Caco-2 (cell line): ENCODE measurements around the gene TIRAP. TPM values are rescaled to one million over a fixed set of nuclear protein-coding genes. Genes with fewer than 3 reads are reported as not detected.

ENCODE experiments used
- BruUV-seq: library from RNA; stranded (reverse); fragments of 400-500 nt; replicated peaks from 2 replicates; lab custom pipeline; 2021; lab: Mats Ljungman, UMichigan
- CTCF ChIA-PET: fragments of 300-600 bp; sonication (Branson Sonifier 250); formaldehyde crosslinking; loops from one replicate; lab custom pipeline; 2022; ENCODE audit warnings: antibody characterized with exemption; lab: Charles Lee
- POLR2A ChIA-PET: fragments of 300-600 bp; sonication (Branson Sonifier 250); formaldehyde crosslinking; loops from one replicate; lab custom pipeline; 2022; ENCODE audit warnings: antibody characterized with exemption; lab: Charles Lee
- DNase-seq, 2 experiments: peaks; one replicate each; pipeline versions ENCODE4 v3.0.0 to v3.0.0-alpha.2; 2020 to 2022
- H3K27me3 ChIP-seq: replicated peaks from 2 replicates; pipeline ENCODE4 v1.6.0; 2011; ENCODE audit warnings: low read length; ENCODE audit not compliant: control insufficient read depth, insufficient read depth
- H3K36me3 ChIP-seq: 2 replicates; pipeline ENCODE4 v1.5.1; 2011; ENCODE audit warnings: low read length; ENCODE audit not compliant: control insufficient read depth, insufficient read depth
- H3K4me1 ChIP-seq: fragments of 250-450 bp; sonication (Bioruptor Pico); 2 replicates; pipeline ENCODE4 v1.5.1; 2020; ENCODE audit warnings: mild to moderate bottlenecking
- H3K4me3 ChIP-seq: 2 replicates; pipeline ENCODE4 v1.5.1; 2011; ENCODE audit warnings: low read depth, mild to moderate bottlenecking, control low read depth, low read length
- H3K9me3 ChIP-seq: fragments of 250-450 bp; sonication (Bioruptor Pico); 2 replicates; pipeline ENCODE4 v1.5.1; 2020; ENCODE audit warnings: mild to moderate bottlenecking, moderate library complexity
- H3K27ac Mint-ChIP-seq: one replicate; pipeline ENCODE4 v1.8.0; 2022; ENCODE audit warnings: mixed read lengths; ENCODE audit not compliant: unreplicated experiment
- H3K27me3 Mint-ChIP-seq: one replicate; pipeline ENCODE4 v1.8.0; 2022; ENCODE audit warnings: mixed read lengths; ENCODE audit not compliant: insufficient read depth, unreplicated experiment
- H3K36me3 Mint-ChIP-seq: one replicate; pipeline ENCODE4 v1.8.0; 2022; ENCODE audit warnings: mild to moderate bottlenecking, mixed read lengths; ENCODE audit not compliant: insufficient read depth, unreplicated experiment
- H3K4me1 Mint-ChIP-seq: one replicate; pipeline ENCODE4 v1.8.0; 2022; ENCODE audit warnings: low read depth, mixed read lengths; ENCODE audit not compliant: unreplicated experiment
- H3K4me3 Mint-ChIP-seq: one replicate; pipeline ENCODE4 v1.8.0; 2022; ENCODE audit warnings: mild to moderate bottlenecking, moderate library complexity, mixed read lengths; ENCODE audit not compliant: unreplicated experiment
- H3K9me3 Mint-ChIP-seq: one replicate; pipeline ENCODE4 v1.8.0; 2022; ENCODE audit warnings: mixed read lengths; ENCODE audit not compliant: unreplicated experiment
- CTCF ChIP-seq, 2 experiments: fragments of 200-600 bp in 1 of 2; IDR thresholded peaks; 1 replicate in 1 of 2; 2 replicates in 1 of 2; pipeline versions ENCODE4 v1.5.1 to v1.8.0; 2011 to 2022; ENCODE audit warnings: antibody characterized with exemption in 1 of 2, control low read depth in 1 of 2, inconsistent platforms in 1 of 2, low read depth in 1 of 2, low read length in 1 of 2, mild to moderate bottlenecking in 1 of 2, moderate library complexity in 1 of 2; ENCODE audit not compliant: insufficient read depth in 1 of 2, severe bottlenecking in 1 of 2, unreplicated experiment in 1 of 2
- intact Hi-C: fragments of 100-400 bp; cut with micrococcal nuclease; formaldehyde crosslinking; loops from one replicate; pipeline ENCODE4 v1.10.0; 2022; ENCODE audit not compliant: unreplicated experiment
- total RNA-seq: library from RNA; stranded (reverse); gene quantifications from 2 replicates; pipeline ENCODE4 v1.2.3, GENCODE V29; 2022

TIRAP gene
- total RNA-seq, 1 experiment from 2014 or later: 25.1 TPM

GRCh38 chr11:126263489-126263888 lies 19.4 kb upstream of the TIRAP start:
- Mint-ChIP-seq H3K4me3 (no peak overlapping the region), H3K27ac (no peak overlapping the region), H3K36me3 (peaks cover 93% of the 10 kb centered on the region), H3K4me1 (no peaks in the 10 kb centered on the region), H3K9me3 (no peaks in the 10 kb centered on the region), H3K27me3 (no peaks in the 10 kb centered on the region)
- POLR2A ChIA-PET: no interaction called here
- DNase-seq: no peak
- Histone ChIP-seq H3K4me1 (peaks cover 6% of the 10 kb centered on the region), H3K9me3 (no peaks in the 10 kb centered on the region), H3K36me3 (peaks cover 11% of the 10 kb centered on the region), H3K4me3 (no peak overlapping the region), H3K27me3 (no peaks in the 10 kb centered on the region)
- intact Hi-C loops: loop anchor here (10.0 kb wide), 1 partner anchor 669 kb away; the partner anchor contains the start of gene STT3A
- TF ChIP-seq CTCF (IDR thresholded peaks at IDR 0.05; ENCODE audit: insufficient read depth in 1 of 2, low read depth in 1 of 2, low read length in 1 of 2, severe bottlenecking in 1 of 2, unreplicated experiment in 1 of 2): no peak
- no TSS peak for BruUV-seq
- CTCF ChIA-PET: no interaction called here

GRCh38 chr11:126265811-126266210 lies 17.1 kb upstream of the TIRAP start:
- Mint-ChIP-seq H3K27ac (peak overlapping the region; percentile 30), H3K4me1 (peaks cover 11% of the 10 kb centered on the region), H3K9me3 (no peaks in the 10 kb centered on the region), H3K4me3 (no peak overlapping the region), H3K27me3 (no peaks in the 10 kb centered on the region), H3K36me3 (peaks cover 94% of the 10 kb centered on the region)
- BruUV-seq: no TSS peak
- TF ChIP-seq CTCF (IDR thresholded peaks at IDR 0.05; ENCODE audit: insufficient read depth in 1 of 2, low read depth in 1 of 2, low read length in 1 of 2, severe bottlenecking in 1 of 2, unreplicated experiment in 1 of 2): no peak
- POLR2A ChIA-PET: interaction anchor here (0.6 kb wide), 1 partner anchor 54 kb away, joined by 4 read pairs; the partner anchor contains the start of gene FAM118B
- H3K9me3 ChIP-seq: no peaks in the 10 kb centered on the region
- DNase-seq: no peak
- H3K27me3 ChIP-seq: no peaks in the 10 kb centered on the region
- H3K4me3 ChIP-seq: no peak overlapping the region
- CTCF ChIA-PET: interaction anchor here (0.6 kb wide), 1 partner anchor 333 kb away, joined by 3 read pairs; no protein-coding TSS in a partner anchor
- intact Hi-C loops: loop anchor here (5.0 to 10.0 kb wide), 2 partner anchors 344 to 671 kb away; partner anchors contain the start of gene STT3A
- peaks cover 6% of the 10 kb centered on the region for H3K4me1 ChIP-seq
- peaks cover 12% of the 10 kb centered on the region for H3K36me3 ChIP-seq

- TF ChIP-seq CTCF (IDR thresholded peaks at IDR 0.05; ENCODE audit: insufficient read depth in 1 of 2, low read depth in 1 of 2, low read length in 1 of 2, severe bottlenecking in 1 of 2, unreplicated experiment in 1 of 2): no peak
- CTCF ChIA-PET: no interaction called here
- H3K36me3 ChIP-seq: peaks cover 12% of the 10 kb centered on the region
- BruUV-seq: TSS peak; percentile 49
- Mint-ChIP-seq H3K27me3 (no peaks in the 10 kb centered on the region), H3K36me3 (peaks cover 83% of the 10 kb centered on the region), H3K4me3 (peak overlapping the region; percentile 91), H3K27ac (peak overlapping the region; percentile 91), H3K9me3 (no peaks in the 10 kb centered on the region), H3K4me1 (peaks cover 11% of the 10 kb centered on the region)
- intact Hi-C loops: loop anchor here (1.0 to 10.0 kb wide), 4 partner anchors 56 to 673 kb away; partner anchors contain the start of genes CDON, FAM118B, RPUSD4 and STT3A
- no peaks in the 10 kb centered on the region for H3K9me3 ChIP-seq
- H3K4me3 ChIP-seq: peak overlapping the region; percentile 93
- no peak for DNase-seq
- POLR2A ChIA-PET: no interaction called here
- peaks cover 6% of the 10 kb centered on the region for H3K4me1 ChIP-seq
- no peaks in the 10 kb centered on the region for H3K27me3 ChIP-seq
Observed at GRCh38 chr11:126267650-126268049, 15.2 kb upstream of the TIRAP start.
